ENCODE measurements around the gene RBBP8.

DNA sequence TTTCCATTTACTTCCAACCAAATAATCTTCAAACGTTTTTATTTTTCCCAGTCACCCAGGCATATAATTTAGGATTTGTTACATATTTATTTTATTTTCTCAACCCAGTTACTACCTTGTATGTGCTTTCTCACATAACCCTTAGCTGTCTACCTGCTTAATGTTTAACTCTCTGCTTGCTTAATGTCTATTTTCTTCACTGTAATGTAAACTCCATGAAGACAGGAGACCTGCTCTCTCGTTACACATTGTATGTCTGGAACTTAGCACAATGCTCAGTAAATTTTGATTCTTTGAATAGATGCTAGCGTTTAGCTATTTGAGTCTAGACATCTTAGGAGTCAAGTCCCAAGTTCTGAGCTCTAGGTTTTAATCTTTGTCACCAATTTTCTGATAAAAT is 70.2 kb downstream of the RBBP8 start:
- TF ChIP-seq, protein P1, sequence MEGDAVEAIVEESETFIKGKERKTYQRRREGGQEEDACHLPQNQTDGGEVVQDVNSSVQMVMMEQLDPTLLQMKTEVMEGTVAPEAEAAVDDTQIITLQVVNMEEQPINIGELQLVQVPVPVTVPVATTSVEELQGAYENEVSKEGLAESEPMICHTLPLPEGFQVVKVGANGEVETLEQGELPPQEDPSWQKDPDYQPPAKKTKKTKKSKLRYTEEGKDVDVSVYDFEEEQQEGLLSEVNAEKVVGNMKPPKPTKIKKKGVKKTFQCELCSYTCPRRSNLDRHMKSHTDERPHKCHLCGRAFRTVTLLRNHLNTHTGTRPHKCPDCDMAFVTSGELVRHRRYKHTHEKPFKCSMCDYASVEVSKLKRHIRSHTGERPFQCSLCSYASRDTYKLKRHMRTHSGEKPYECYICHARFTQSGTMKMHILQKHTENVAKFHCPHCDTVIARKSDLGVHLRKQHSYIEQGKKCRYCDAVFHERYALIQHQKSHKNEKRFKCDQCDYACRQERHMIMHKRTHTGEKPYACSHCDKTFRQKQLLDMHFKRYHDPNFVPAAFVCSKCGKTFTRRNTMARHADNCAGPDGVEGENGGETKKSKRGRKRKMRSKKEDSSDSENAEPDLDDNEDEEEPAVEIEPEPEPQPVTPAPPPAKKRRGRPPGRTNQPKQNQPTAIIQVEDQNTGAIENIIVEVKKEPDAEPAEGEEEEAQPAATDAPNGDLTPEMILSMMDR (IDR thresholded peaks at IDR 0.05): no peak
- TF ChIP-seq POLR2A (IDR thresholded peaks at IDR 0.05) (no peak), EP300 (IDR thresholded peaks at IDR 0.05) (no peak), POLR2AphosphoS5 (IDR thresholded peaks at IDR 0.05) (no peak)

Measured in gastroesophageal sphincter (tissue), 3 donors.